Heart left ventricle (tissue), 13 donors: Measurements from ENCODE around the gene REEP5.

Experiments
- POLR2A ChIP-seq, 2 donors: fragments of 450-650 bp; IDR thresholded peaks; one replicate each; pipeline ENCODE4 v1.6.1; 2017; ENCODE audit warnings: antibody characterized with exemption in 2 of 2, mild to moderate bottlenecking in 2 of 2, moderate library complexity in 2 of 2
- TF ChIP-seq, protein P1 (sequence below), 12 donors: fragments of 200-600 bp; sonication (generic) in 4 of 12; IDR thresholded peaks; one replicate each; pipeline versions ENCODE4 v1.5.0 to v1.8.0; 2018 to 2022; ENCODE audit warnings: antibody characterized with exemption in 12 of 12, mild to moderate bottlenecking in 5 of 12
- donor health status: ischemic (EF 13 %, LVEDD 7.1; RV severe dilation, severe dysfunction).
- donor health status: DM: no; HTN: yes; CAD: no.
- donor health status: DM: no; HTN: no; CAD: no.
- donor health status: ischemic (EF 25% LVEDD 6.9; RV normal size, moderate dysfunction).
- donor health status: ischemic (EF 25% LVEDD 5.7; RV mildly dilated, moderate dysfunction).
- donor health status: ischemic (EF 35%, LVEDD 5.7; RV mildly dilated, moderate dysfunction).
- donor health status: nonischemic (EF 11% LVEDD 7.7; RV severe dilation, severe dysfunction).
- donor health status: DM: yes; HTN: yes; CAD: no.
- donor health status: PGD.
- donor health status: ischemic (EF 29% LVEDD 5.4; RV normal size, mild dysfunction).
- donor health status: nonischemic (EF 23%, LVEDD 6.1; RV moderate dilation, normal function).

DNA sequence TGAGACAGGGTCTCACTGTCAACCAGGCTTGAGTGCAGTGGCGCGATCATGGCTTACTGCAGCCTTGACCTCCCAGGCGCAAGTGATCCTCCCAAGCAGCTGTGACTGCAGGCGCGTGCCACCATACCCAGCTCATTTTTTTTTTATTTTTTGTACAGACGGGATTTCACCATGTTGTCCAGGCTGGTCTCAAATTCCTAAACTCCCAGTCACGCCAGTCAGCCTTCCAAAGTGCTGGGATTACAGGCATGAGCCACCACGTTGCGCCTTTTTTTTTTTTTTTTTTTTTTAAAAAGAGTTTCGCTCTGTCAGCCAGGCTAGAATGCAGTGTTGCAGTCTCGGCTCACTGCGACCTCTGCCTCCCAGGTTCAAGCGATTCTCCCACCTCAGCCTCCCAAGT lies 88.1 kb downstream of the REEP5 start:
- TF ChIP-seq, protein P1, sequence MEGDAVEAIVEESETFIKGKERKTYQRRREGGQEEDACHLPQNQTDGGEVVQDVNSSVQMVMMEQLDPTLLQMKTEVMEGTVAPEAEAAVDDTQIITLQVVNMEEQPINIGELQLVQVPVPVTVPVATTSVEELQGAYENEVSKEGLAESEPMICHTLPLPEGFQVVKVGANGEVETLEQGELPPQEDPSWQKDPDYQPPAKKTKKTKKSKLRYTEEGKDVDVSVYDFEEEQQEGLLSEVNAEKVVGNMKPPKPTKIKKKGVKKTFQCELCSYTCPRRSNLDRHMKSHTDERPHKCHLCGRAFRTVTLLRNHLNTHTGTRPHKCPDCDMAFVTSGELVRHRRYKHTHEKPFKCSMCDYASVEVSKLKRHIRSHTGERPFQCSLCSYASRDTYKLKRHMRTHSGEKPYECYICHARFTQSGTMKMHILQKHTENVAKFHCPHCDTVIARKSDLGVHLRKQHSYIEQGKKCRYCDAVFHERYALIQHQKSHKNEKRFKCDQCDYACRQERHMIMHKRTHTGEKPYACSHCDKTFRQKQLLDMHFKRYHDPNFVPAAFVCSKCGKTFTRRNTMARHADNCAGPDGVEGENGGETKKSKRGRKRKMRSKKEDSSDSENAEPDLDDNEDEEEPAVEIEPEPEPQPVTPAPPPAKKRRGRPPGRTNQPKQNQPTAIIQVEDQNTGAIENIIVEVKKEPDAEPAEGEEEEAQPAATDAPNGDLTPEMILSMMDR (IDR thresholded peaks at IDR 0.05), result no peak
- no peak for TF ChIP-seq POLR2A (IDR thresholded peaks at IDR 0.05)
